GM19452 (cell line): ENCODE data around the gene NDOR1.

Source experiments
- ATAC-seq: cut with Tn5 transposase; IDR thresholded peaks from one replicate; pipeline ENCODE4 v1.9.1; 2021; ENCODE audit not compliant: unreplicated experiment

NDOR1 gene

GRCh38 chr9:137167747-137168572 is 37.5 kb upstream of the NDOR1 start:
- no peak for ATAC-seq

- no peak for ATAC-seq
Measured at GRCh38 chr9:137168573-137168903, 37.0 kb upstream of the NDOR1 start.

GRCh38 chr9:137168904-137169856 is 36.3 kb upstream of the NDOR1 start:
- ATAC-seq: no peak

- no peak for ATAC-seq
Measured at GRCh38 chr9:137169896-137170358, 35.6 kb upstream of the NDOR1 start, which contains the start of gene LRRC26. LRRC26 (minus strand) TSS chr9:137170051; CDS start chr9:137169943, 108 bp downstream.

- ATAC-seq: no peak
Measured at GRCh38 chr9:137170486-137171148, 34.9 kb upstream of the NDOR1 start.

- ATAC-seq: no peak
Measured at GRCh38 chr9:137171149-137171900, 34.2 kb upstream of the NDOR1 start.

- no peak for ATAC-seq
Measured at GRCh38 chr9:137172901-137173795, 32.4 kb upstream of the NDOR1 start.

- no peak for ATAC-seq
Measured at GRCh38 chr9:137173796-137174664, 31.5 kb upstream of the NDOR1 start.

- ATAC-seq: no peak
Measured at GRCh38 chr9:137174722-137175293, 30.7 kb upstream of the NDOR1 start.

GRCh38 chr9:137175345-137175961 is 30.0 kb upstream of the NDOR1 start:
- no peak for ATAC-seq

GRCh38 chr9:137176302-137177182 is 29.0 kb upstream of the NDOR1 start:
- no peak for ATAC-seq

GRCh38 chr9:137178201-137178938 is 27.1 kb upstream of the NDOR1 start:
- ATAC-seq: no peak

GRCh38 chr9:137178939-137179630 is 26.4 kb upstream of the NDOR1 start:
- ATAC-seq: no peak

GRCh38 chr9:137179761-137180160 is 25.7 kb upstream of the NDOR1 start:
- no peak for ATAC-seq

GRCh38 chr9:137180491-137180890 is 25.0 kb upstream of the NDOR1 start:
- no peak for ATAC-seq
